B cell (primary cell): ENCODE results near the gene TTC21A. TPM values are rescaled to one million over a fixed set of nuclear protein-coding genes. Genes with fewer than 3 reads are reported as not detected.
A peak's percentile ranks its signal among the peaks of the same experiment; 100 is the strongest.

Experiments used
- ATAC-seq: fragments of 200-7000 bp; cut with Tn5 transposase; one replicate; pipeline ENCODE4 v1.10.0; 2021; ENCODE audit warnings: low read depth, mild to moderate bottlenecking, moderate number of reproducible peaks, moderate library complexity
- CTCF ChIA-PET: fragments of 350-600 bp; sonication (Branson Sonifier 250); formaldehyde crosslinking; loops from one replicate; lab custom pipeline; 2021; ENCODE audit warnings: antibody characterized with exemption, inconsistent platforms; lab: Charles Lee
- POLR2A ChIA-PET: fragments of 350-600 bp; sonication (Branson Sonifier 250); formaldehyde crosslinking; loops from one replicate; lab custom pipeline; 2021; ENCODE audit warnings: antibody characterized with exemption; lab: Charles Lee
- DNase-seq: peaks from one replicate; pipeline ENCODE4 v3.0.0; 2013
- H2AFZ ChIP-seq: 2 replicates; pipeline ENCODE4 v1.6.1; 2012; ENCODE audit warnings: mild to moderate bottlenecking, low read depth, low read length; ENCODE audit not compliant: insufficient read depth, poor library complexity, severe bottlenecking
- H3K27ac ChIP-seq, 2 donors: 1 replicate in 1 of 2; 2 replicates in 1 of 2; pipeline ENCODE4 v1.5.1; 2012 to 2013; ENCODE audit warnings: low read length in 2 of 2, mild to moderate bottlenecking in 2 of 2, moderate library complexity in 1 of 2
- H3K27me3 ChIP-seq, 4 experiments: fragments of 200-600 bp in 1 of 4; sonication (generic) in 1 of 4; replicated peaks in 1 of 4; 1 replicate in 2 of 4; 2 replicates in 2 of 4; pipeline versions ENCODE4 v1.6.1 to v1.7.0; 2013 to 2016; ENCODE audit warnings: low read length in 3 of 4, mild to moderate bottlenecking in 2 of 4, mixed read lengths in 1 of 4, moderate library complexity in 1 of 4; ENCODE audit not compliant: insufficient read depth in 4 of 4, control insufficient read depth in 3 of 4; ENCODE audit errors: control extremely low read depth in 1 of 4
- H3K36me3 ChIP-seq, 2 experiments: replicated peaks in 1 of 2; 1 replicate in 1 of 2; 2 replicates in 1 of 2; pipeline versions ENCODE4 v1.6.1 to v1.7.1; 2013; ENCODE audit warnings: low read length in 1 of 2; ENCODE audit not compliant: insufficient read depth in 2 of 2, control insufficient read depth in 1 of 2; ENCODE audit errors: control extremely low read depth in 1 of 2, extremely low read depth in 1 of 2
- H3K4me1 ChIP-seq, 2 donors: fragments of 200-600 bp in 1 of 2; sonication (generic) in 1 of 2; 1 replicate in 1 of 2; 2 replicates in 1 of 2; pipeline versions ENCODE4 v1.5.1 to v1.6.1; 2013 to 2017; ENCODE audit warnings: low read length in 2 of 2; ENCODE audit not compliant: control insufficient read depth in 2 of 2, insufficient read depth in 2 of 2
- H3K4me2 ChIP-seq: replicated peaks from 2 replicates; pipeline ENCODE3; 2012; ENCODE audit warnings: mild to moderate bottlenecking, low read depth, low read length; ENCODE audit not compliant: poor library complexity, severe bottlenecking
- H3K4me3 ChIP-seq, 5 experiments: fragments of 200-600 bp in 1 of 5; sonication (generic) in 1 of 5; 1 replicate in 3 of 5; 2 replicates in 2 of 5; pipeline versions ENCODE4 v1.5.1 to v1.7.0; 2011 to 2016; ENCODE audit warnings: low read length in 4 of 5, mild to moderate bottlenecking in 4 of 5, low read depth in 2 of 5, control low read depth in 1 of 5, moderate library complexity in 1 of 5; ENCODE audit not compliant: insufficient read depth in 1 of 5; ENCODE audit errors: control extremely low read depth in 1 of 5, extremely low read depth in 1 of 5
- H3K79me2 ChIP-seq: fragments of 200-600 bp; sonication (generic); one replicate; pipeline ENCODE4 v1.6.0; 2016; ENCODE audit warnings: low read length; ENCODE audit not compliant: control insufficient read depth, insufficient read depth
- H3K9ac ChIP-seq: fragments of 200-600 bp; sonication (generic); 2 replicates; pipeline ENCODE4 v1.6.1; 2017; ENCODE audit warnings: mild to moderate bottlenecking, low read length, moderate library complexity
- H3K9me3 ChIP-seq, 3 donors: one replicate each; pipeline versions ENCODE4 v1.6.1 to v1.7.1; 2013; ENCODE audit warnings: low read length in 2 of 3; ENCODE audit not compliant: control insufficient read depth in 2 of 3, insufficient read depth in 1 of 3; ENCODE audit errors: control extremely low read depth in 1 of 3
- H4K20me1 ChIP-seq: 2 replicates; pipeline ENCODE4 v1.6.0; 2012; ENCODE audit warnings: mild to moderate bottlenecking, low read length; ENCODE audit not compliant: insufficient read depth, control insufficient read depth, poor library complexity, severe bottlenecking
- H3K27ac Mint-ChIP-seq: one replicate; pipeline ENCODE4 v1.8.0; 2021; ENCODE audit warnings: mixed read lengths
- H3K27me3 Mint-ChIP-seq: one replicate; pipeline ENCODE4 v1.8.0; 2021; ENCODE audit warnings: mixed read lengths
- H3K4me1 Mint-ChIP-seq: one replicate; pipeline ENCODE4 v1.8.0; 2021; ENCODE audit warnings: mixed read lengths
- H3K4me3 Mint-ChIP-seq: one replicate; pipeline ENCODE4 v1.8.0; 2021; ENCODE audit warnings: mixed read lengths
- H3K9me3 Mint-ChIP-seq: one replicate; pipeline ENCODE4 v1.8.0; 2022; ENCODE audit warnings: mixed read lengths; ENCODE audit not compliant: insufficient read depth
- EZH2 ChIP-seq: IDR thresholded peaks from 2 replicates; pipeline ENCODE4 v1.6.1; 2012; ENCODE audit warnings: borderline replicate concordance, low read depth, mild to moderate bottlenecking, moderate library complexity, low read length; ENCODE audit not compliant: insufficient read depth, poor library complexity, severe bottlenecking
- WGBS: methylation state at CpG from one replicate; pipeline ENCODE4 v1.1.5; 2013; ENCODE audit warnings: missing lambda C conversion rate; ENCODE audit not compliant: insufficient coverage; 5-methylcytosine and 5-hydroxymethylcytosine counted together
- intact Hi-C: fragments of 100-400 bp; cut with micrococcal nuclease; formaldehyde crosslinking; loops from one replicate; pipeline ENCODE4 v1.10.0; 2022
- polyA plus RNA-seq: library from polyadenylated mRNA; depleted of rRNA; stranded (reverse); fragments of >200 nt; gene quantifications from 2 replicates; pipeline ENCODE4 v1.2.3, GENCODE V29; 2012
- total RNA-seq, 2 donors: library from RNA; stranded (reverse); fragments of 120-200 nt in 1 of 2; gene quantifications; 1 replicate in 1 of 2; 2 replicates in 1 of 2; pipeline versions ENCODE4 v1.2.3 to v1.2.4, GENCODE V29; 2013 to 2022
- TF ChIP-seq, protein P1 (sequence below): fragments of 200-600 bp; IDR thresholded peaks from one replicate; pipeline ENCODE4 v1.8.0; 2022; ENCODE audit warnings: antibody characterized with exemption, mild to moderate bottlenecking

TTC21A gene
- total and polyA plus RNA-seq, 2 donors (not counting 1 experiment from before 2014, with no cell fraction given): 49.2 to 106 TPM

GRCh38 chr3:39150148-39150802 lies 42.8 kb downstream of the TTC21A start:
- H3K27me3 ChIP-seq: no peaks in the 10 kb centered on the region
- intact Hi-C loops: no loop called here
- H3K4me3 ChIP-seq: peak overlapping the region in 1 of 5 experiments; percentile 25
- H3K9me3 ChIP-seq: no peaks in the 10 kb centered on the region
- H4K20me1 ChIP-seq: peaks cover 77% of the 10 kb centered on the region
- no peak overlapping the region for H2AFZ ChIP-seq
- H3K9ac ChIP-seq: no peak overlapping the region
- peaks cover 2 to 13% of the 10 kb centered on the region in 2 experiments for H3K36me3 ChIP-seq
- H3K4me2 ChIP-seq: peak overlapping the region; percentile 98
- POLR2A ChIA-PET: interaction anchor here (0.6 to 1.6 kb wide), 3 partner anchors 8 to 28 kb away, joined by 3 to 5 read pairs (median 3); no protein-coding TSS in a partner anchor
- H3K27me3 Mint-ChIP-seq: no peaks in the 10 kb centered on the region
- CTCF ChIA-PET: interaction anchor here (0.6 to 5.9 kb wide), 8 partner anchors 9 to 138 kb away, joined by 3 to 36 read pairs (median 4); partner anchors contain the start of genes GORASP1 and TTC21A
- ATAC-seq (no peak), DNase-seq (peak; percentile 35)
- H3K79me2 ChIP-seq: peaks cover 80% of the 10 kb centered on the region
- H3K9me3 Mint-ChIP-seq: no peaks in the 10 kb centered on the region
- H3K4me1 Mint-ChIP-seq: peaks cover 74% of the 10 kb centered on the region
- peak overlapping the region; percentile 87 to 98 for H3K27ac ChIP-seq
- peaks cover 67 to 76% of the 10 kb centered on the region in 2 donors for H3K4me1 ChIP-seq
- peak overlapping the region; percentile 99 for H3K4me3 Mint-ChIP-seq
- TF ChIP-seq, protein P1, sequence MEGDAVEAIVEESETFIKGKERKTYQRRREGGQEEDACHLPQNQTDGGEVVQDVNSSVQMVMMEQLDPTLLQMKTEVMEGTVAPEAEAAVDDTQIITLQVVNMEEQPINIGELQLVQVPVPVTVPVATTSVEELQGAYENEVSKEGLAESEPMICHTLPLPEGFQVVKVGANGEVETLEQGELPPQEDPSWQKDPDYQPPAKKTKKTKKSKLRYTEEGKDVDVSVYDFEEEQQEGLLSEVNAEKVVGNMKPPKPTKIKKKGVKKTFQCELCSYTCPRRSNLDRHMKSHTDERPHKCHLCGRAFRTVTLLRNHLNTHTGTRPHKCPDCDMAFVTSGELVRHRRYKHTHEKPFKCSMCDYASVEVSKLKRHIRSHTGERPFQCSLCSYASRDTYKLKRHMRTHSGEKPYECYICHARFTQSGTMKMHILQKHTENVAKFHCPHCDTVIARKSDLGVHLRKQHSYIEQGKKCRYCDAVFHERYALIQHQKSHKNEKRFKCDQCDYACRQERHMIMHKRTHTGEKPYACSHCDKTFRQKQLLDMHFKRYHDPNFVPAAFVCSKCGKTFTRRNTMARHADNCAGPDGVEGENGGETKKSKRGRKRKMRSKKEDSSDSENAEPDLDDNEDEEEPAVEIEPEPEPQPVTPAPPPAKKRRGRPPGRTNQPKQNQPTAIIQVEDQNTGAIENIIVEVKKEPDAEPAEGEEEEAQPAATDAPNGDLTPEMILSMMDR: no peak
- TF ChIP-seq EZH2: no peak
- H3K27ac Mint-ChIP-seq: peak overlapping the region; percentile 94
- 27% methylated on average over 4 of the region's 5 CpGs for WGBS
